HepG2 (cell line): Measurements from ENCODE around the gene FCMR. TPM values are rescaled to one million over a fixed set of nuclear protein-coding genes. Genes with fewer than 3 reads are reported as not detected.

Experiments
- ATAC-seq: fragments of 200-7000 bp; cut with Tn5 transposase; 3 replicates; pipeline ENCODE4 v1.9.1; 2020; ENCODE audit warnings: mild to moderate bottlenecking, moderate library complexity
- BruUV-seq: library from RNA; stranded (reverse); fragments of 400-500 nt; replicated peaks from 2 replicates; lab custom pipeline; 2021; lab: Mats Ljungman, UMichigan
- CTCF ChIA-PET: fragments of 300-600 bp; formaldehyde crosslinking; extraction: SDS; loops from one replicate; lab custom pipeline; 2021; ENCODE audit warnings: low total read pairs, inconsistent platforms, low intra/inter-chr PET ratio; lab: Yijun Ruan, JAX
- POLR2A ChIA-PET: fragments of 350-600 bp; sonication (Branson Sonifier 250); formaldehyde crosslinking; loops from one replicate; lab custom pipeline; 2020; ENCODE audit warnings: antibody characterized with exemption, inconsistent platforms; lab: Yijun Ruan, JAX
- DNase-seq: peaks from one replicate; pipeline ENCODE4 v3.0.0-alpha.2; 2015; ENCODE audit warnings: low spot score
- FAIRE-seq: peaks from 3 replicates; lab custom pipeline; 2011; peaks lifted over from hg19 to GRCh38; lab: Jason Lieb, UNC
- H2AFZ ChIP-seq: one replicate; pipeline ENCODE4 v1.6.1; 2011; ENCODE audit warnings: low read length, inconsistent platforms
- H3K27ac ChIP-seq: fragments of 300-600 bp; 3 replicates; pipeline ENCODE4 v1.8.0; 2011; ENCODE audit warnings: mixed run types, mild to moderate bottlenecking, mixed read lengths, low read length, inconsistent platforms; ENCODE audit not compliant: insufficient read depth; ENCODE audit errors: extremely low read length
- H3K27me3 ChIP-seq, 2 experiments: fragments of 200-600 bp in 1 of 2; 2 replicates in 1 of 2; 3 replicates in 1 of 2; pipeline versions ENCODE4 v1.6.0 to v1.8.0; 2011; ENCODE audit warnings: low read length in 2 of 2, mild to moderate bottlenecking in 2 of 2, moderate library complexity in 2 of 2, inconsistent platforms in 1 of 2; ENCODE audit not compliant: insufficient read depth in 2 of 2, control insufficient read depth in 1 of 2
- H3K36me3 ChIP-seq, 2 experiments: fragments of 200-600 bp in 1 of 2; replicated peaks in 1 of 2; 2 replicates in 1 of 2; 3 replicates in 1 of 2; pipeline versions ENCODE4 v1.5.1 to v1.8.0; 2011; ENCODE audit warnings: low read length in 2 of 2, inconsistent platforms in 1 of 2; ENCODE audit not compliant: insufficient read depth in 2 of 2, control insufficient read depth in 1 of 2
- H3K4me1 ChIP-seq: 2 replicates; pipeline ENCODE4 v1.5.1; 2012; ENCODE audit warnings: low read length, inconsistent platforms; ENCODE audit not compliant: insufficient read depth
- H3K4me2 ChIP-seq: 2 replicates; pipeline ENCODE4 v1.6.0; 2011; ENCODE audit warnings: low read depth, low read length, inconsistent platforms
- H3K4me3 ChIP-seq, 3 experiments: fragments of 200-600 bp in 1 of 3; sonication (generic), shearing (Covaris generic) in 1 of 3; replicated peaks in 1 of 3; 2 replicates each; pipeline ENCODE4 v1.5.1; 2011 to 2016; ENCODE audit warnings: low read length in 3 of 3, inconsistent platforms in 2 of 3, low read depth in 2 of 3, mild to moderate bottlenecking in 2 of 3, control low read depth in 1 of 3, mixed read lengths in 1 of 3; ENCODE audit not compliant: insufficient read depth in 1 of 3
- H3K79me2 ChIP-seq: one replicate; pipeline ENCODE4 v1.6.1; 2011; ENCODE audit warnings: low read length, inconsistent platforms; ENCODE audit not compliant: insufficient read depth
- H3K9ac ChIP-seq: 2 replicates; pipeline ENCODE4 v1.6.0; 2011; ENCODE audit warnings: mild to moderate bottlenecking, low read depth, low read length, inconsistent platforms; ENCODE audit not compliant: insufficient read depth
- H3K9me3 ChIP-seq: 2 replicates; pipeline ENCODE4 v1.5.1; 2012; ENCODE audit warnings: mild to moderate bottlenecking, low read length
- H4K20me1 ChIP-seq: 2 replicates; pipeline ENCODE4 v1.6.0; 2011; ENCODE audit warnings: inconsistent platforms, mild to moderate bottlenecking, low read length, moderate library complexity; ENCODE audit not compliant: insufficient read depth
- ARHGAP35 ChIP-seq: sonication (generic); formaldehyde crosslinking; IDR thresholded peaks from 2 replicates; pipeline ENCODE4 v1.9.0; 2022; ENCODE audit warnings: mild to moderate bottlenecking, inconsistent platforms, moderate library complexity, missing genetic modification reagents, borderline replicate concordance
- BCLAF1 ChIP-seq: fragments of 450-650 bp; IDR thresholded peaks from 2 replicates; pipeline ENCODE4 v1.6.1; 2017; ENCODE audit warnings: mild to moderate bottlenecking
- DDIT3 ChIP-seq: sonication (generic); formaldehyde crosslinking; IDR thresholded peaks from 2 replicates; pipeline ENCODE4 v1.4.0; 2020; ENCODE audit warnings: mild to moderate bottlenecking, missing genetic modification reagents
- KDM2A ChIP-seq: sonication (generic); formaldehyde crosslinking; IDR thresholded peaks from 2 replicates; pipeline ENCODE4 v1.4.0; 2020; ENCODE audit warnings: low read depth, missing genetic modification reagents, borderline replicate concordance
- PRDM15 ChIP-seq: sonication (generic); formaldehyde crosslinking; IDR thresholded peaks from 2 replicates; pipeline ENCODE4 v1.4.0; 2020; ENCODE audit warnings: missing genetic modification reagents
- SAFB2 ChIP-seq: sonication (generic); formaldehyde crosslinking; IDR thresholded peaks from 2 replicates; pipeline ENCODE4 v1.5.1; 2020; ENCODE audit warnings: missing genetic modification reagents, low read depth, mild to moderate bottlenecking, borderline replicate concordance
- SALL1 ChIP-seq: sonication (generic); formaldehyde crosslinking; IDR thresholded peaks from 2 replicates; pipeline ENCODE4 v1.8.0; 2022; ENCODE audit warnings: mild to moderate bottlenecking, missing genetic modification reagents
- SIX1 ChIP-seq: sonication (generic); formaldehyde crosslinking; IDR thresholded peaks from 2 replicates; pipeline ENCODE4 v1.4.0; 2020; ENCODE audit warnings: missing genetic modification reagents, borderline replicate concordance
- ZNF136 ChIP-seq: sonication (generic); formaldehyde crosslinking; IDR thresholded peaks from 2 replicates; pipeline ENCODE4 v1.8.1; 2022; ENCODE audit warnings: low read depth, mild to moderate bottlenecking, moderate library complexity, missing genetic modification reagents
- ZNF276 ChIP-seq: sonication (generic); formaldehyde crosslinking; IDR thresholded peaks from 2 replicates; pipeline ENCODE4 v1.4.0; 2020; ENCODE audit warnings: mild to moderate bottlenecking, low read depth, missing genetic modification reagents
- ZNF605 ChIP-seq: sonication (generic); formaldehyde crosslinking; IDR thresholded peaks from 2 replicates; pipeline ENCODE4 v1.8.0; 2022; ENCODE audit warnings: mild to moderate bottlenecking, missing genetic modification reagents
- ZNF672 ChIP-seq: sonication (generic); formaldehyde crosslinking; IDR thresholded peaks from 2 replicates; pipeline ENCODE4 v1.8.1; 2022; ENCODE audit warnings: missing genetic modification reagents
- ZNF772 ChIP-seq: sonication (generic); formaldehyde crosslinking; IDR thresholded peaks from 2 replicates; pipeline ENCODE4 v1.5.0; 2020; ENCODE audit warnings: mild to moderate bottlenecking, missing genetic modification reagents
- WGBS: methylation state at CpG from one replicate; pipeline ENCODE4 v1.1.6; 2017; ENCODE audit warnings: low lambda C conversion rate; 5-methylcytosine and 5-hydroxymethylcytosine counted together
- in situ Hi-C: cut with HindIII; loops from 2 replicates; pipeline ENCODE4 v1.10.0; 2017; ENCODE audit warnings: low pct_unique_long_range_greater_than_20kb; ENCODE audit not compliant: extremely low pct_ligation_motif_present
- intact Hi-C: fragments of 100-400 bp; cut with micrococcal nuclease; formaldehyde crosslinking; loops from one replicate; pipeline ENCODE4 v1.10.0; 2022; ENCODE audit not compliant: unreplicated experiment
- polyA plus RNA-seq, 8 experiments: library from polyadenylated mRNA; depleted of rRNA in 3 of 8; stranded (reverse) in 7 of 8; unstranded in 1 of 8; fragments of >200 nt; fragmentation: Illumina TruSeq in 4 of 8; extraction: Trizol in 4 of 8; gene quantifications; 2 replicates each; pipeline versions ENCODE4 v1.2.1 to v1.2.3, GENCODE V29; 2011 to 2016; ENCODE audit warnings: low read depth in 4 of 8, missing spikeins in 1 of 8, mixed read lengths in 1 of 8; ENCODE audit not compliant: insufficient read depth in 1 of 8
- total RNA-seq, 5 experiments: library from RNA; depleted of rRNA; stranded (reverse); fragments of >200 nt; fragmentation: Illumina TruSeq; extraction: Trizol; gene quantifications; 2 replicates each; pipeline ENCODE4 v1.2.3, GENCODE V29; 2016; ENCODE audit warnings: low read depth in 1 of 5

The FCMR gene
- total and polyA plus RNA-seq, 2 of the 13 experiments (the other 11 are each of a cell fraction or from before 2014, with no cell fraction given), result not detected

- intact Hi-C loops, result no loop called here
- POLR2A ChIA-PET, result no interaction called here
- TF ChIP-seq BCLAF1, result no peak
- no peak for TF ChIP-seq SIX1 (CRISPR knock-in tag)
- no peak for TF ChIP-seq KDM2A (CRISPR knock-in tag)
- TF ChIP-seq ZNF276, result no peak
- no peak for TF ChIP-seq ZNF605 (CRISPR knock-in tag)
- no peak for TF ChIP-seq PRDM15 (CRISPR knock-in tag)
- no peak for TF ChIP-seq ZNF772
- TF ChIP-seq ZNF672 (CRISPR knock-in tag), result no peak
- TF ChIP-seq SAFB2 (CRISPR knock-in tag), result no peak
- no peak for TF ChIP-seq ZNF136 (CRISPR knock-in tag)
- TF ChIP-seq SALL1 (CRISPR knock-in tag), result no peak
- no peak for TF ChIP-seq DDIT3 (CRISPR knock-in tag)
- no peak for TF ChIP-seq ARHGAP35 (CRISPR knock-in tag)
Measured at GRCh38 chr1:206883876-206884275, 37.9 kb downstream of the FCMR start.

More at GRCh38 chr1:206883876-206884275, 37.9 kb downstream of the FCMR start:
- DNase-seq (no peak), ATAC-seq (no peak), FAIRE-seq (no peak)
- no peaks in the 10 kb centered on the region for H3K79me2 ChIP-seq
- no peaks in the 10 kb centered on the region for H3K4me1 ChIP-seq
- BruUV-seq, result no TSS peak
- no peaks in the 10 kb centered on the region for H3K36me3 ChIP-seq
- no peak overlapping the region for H3K4me3 ChIP-seq
- peaks cover 0 to 4% of the 10 kb centered on the region in 2 experiments; a peak in 3 of 5 replicates for H3K27me3 ChIP-seq
- peaks cover 7% of the 10 kb centered on the region; the same call in 1 of the 2 replicates for H3K9me3 ChIP-seq
- H3K27ac ChIP-seq, result no peak overlapping the region
- WGBS, result 3% methylated on average over 2 of the region's 2 CpGs
- no peak overlapping the region for H3K9ac ChIP-seq
- no peak overlapping the region for H3K4me2 ChIP-seq
- CTCF ChIA-PET, result no interaction called here
- no peak overlapping the region for H2AFZ ChIP-seq
- H4K20me1 ChIP-seq, result no peaks in the 10 kb centered on the region
- in situ Hi-C loops, result no loop called here
